H9 (cell line): Measurements from ENCODE around the gene CD81. TPM values are rescaled to one million over a fixed set of nuclear protein-coding genes. Genes with fewer than 3 reads are reported as not detected.

Experiments
- DNase-seq: peaks from one replicate; pipeline ENCODE4 v3.0.0-alpha.2; 2017
- H2AFZ ChIP-seq: one replicate; pipeline ENCODE4 v1.6.1; 2013; ENCODE audit warnings: mild to moderate bottlenecking, low read length, control low read depth, moderate library complexity
- H2AK5ac ChIP-seq: 2 replicates; pipeline ENCODE4 v1.6.1; 2013; ENCODE audit warnings: low read length, control low read depth, mixed read lengths; ENCODE audit not compliant: insufficient read length
- H2BK120ac ChIP-seq: one replicate; pipeline ENCODE4 v1.6.1; 2013; ENCODE audit warnings: low read depth, mild to moderate bottlenecking, low read length, control low read depth, inconsistent platforms; ENCODE audit not compliant: poor library complexity, severe bottlenecking
- H2BK12ac ChIP-seq: 2 replicates; pipeline ENCODE4 v1.6.1; 2013; ENCODE audit warnings: low read length, control low read depth, mixed read lengths, low read depth; ENCODE audit not compliant: insufficient read length
- H2BK15ac ChIP-seq: 2 replicates; pipeline ENCODE4 v1.6.1; 2013; ENCODE audit warnings: low read depth, low read length, control low read depth
- H2BK20ac ChIP-seq: one replicate; pipeline ENCODE4 v1.6.1; 2013; ENCODE audit warnings: low read depth, mild to moderate bottlenecking, low read length, control low read depth, inconsistent platforms; ENCODE audit not compliant: poor library complexity, severe bottlenecking
- H2BK5ac ChIP-seq: 2 replicates; pipeline ENCODE4 v1.6.1; 2013; ENCODE audit warnings: low read length, control low read depth, mixed read lengths; ENCODE audit not compliant: insufficient read length
- H3K14ac ChIP-seq: 2 replicates; pipeline ENCODE4 v1.6.1; 2013; ENCODE audit warnings: low read length, control low read depth; ENCODE audit not compliant: insufficient read depth
- H3K18ac ChIP-seq: 2 replicates; pipeline ENCODE4 v1.6.1; 2013; ENCODE audit warnings: low read depth, mild to moderate bottlenecking, mixed read lengths, low read length, control low read depth; ENCODE audit not compliant: insufficient read length
- H3K23ac ChIP-seq: 2 replicates; pipeline ENCODE4 v1.6.1; 2013; ENCODE audit warnings: low read length, control low read depth, mixed read lengths, low read depth; ENCODE audit not compliant: insufficient read length
- H3K23me2 ChIP-seq: 2 replicates; pipeline ENCODE4 v1.6.1; 2013; ENCODE audit warnings: low read depth, mild to moderate bottlenecking, mixed read lengths, low read length, control low read depth; ENCODE audit not compliant: insufficient read length, poor library complexity, severe bottlenecking
- H3K27ac ChIP-seq: 2 replicates; pipeline ENCODE4 v1.5.1; 2013; ENCODE audit warnings: low read length, control low read depth, mixed read lengths, low read depth; ENCODE audit not compliant: insufficient read length
- H3K27me3 ChIP-seq: 2 replicates; pipeline ENCODE4 v1.6.1; 2013; ENCODE audit warnings: low read length, control low read depth, inconsistent platforms; ENCODE audit not compliant: insufficient read depth
- H3K4ac ChIP-seq: 2 replicates; pipeline ENCODE4 v1.6.1; 2013; ENCODE audit warnings: low read depth, mild to moderate bottlenecking, control low read depth, inconsistent platforms, low read length, moderate library complexity
- H3K4me1 ChIP-seq: 2 replicates; pipeline ENCODE4 v1.6.1; 2013; ENCODE audit warnings: low read length, control low read depth, inconsistent platforms; ENCODE audit not compliant: insufficient read depth
- H3K4me2 ChIP-seq: 2 replicates; pipeline ENCODE4 v1.6.1; 2013; ENCODE audit warnings: low read length, control low read depth, mixed read lengths; ENCODE audit not compliant: insufficient read length, insufficient read depth
- H3K56ac ChIP-seq: 2 replicates; pipeline ENCODE4 v1.6.1; 2013; ENCODE audit warnings: low read depth, mild to moderate bottlenecking, mixed read lengths, low read length, control low read depth; ENCODE audit not compliant: insufficient read length
- H3K79me1 ChIP-seq: 2 replicates; pipeline ENCODE4 v1.6.1; 2013; ENCODE audit warnings: low read depth, mild to moderate bottlenecking, moderate library complexity, low read length, control low read depth, inconsistent platforms; ENCODE audit not compliant: insufficient read depth, poor library complexity, severe bottlenecking
- H3K79me2 ChIP-seq: 2 replicates; pipeline ENCODE4 v1.6.1; 2013; ENCODE audit warnings: low read length, control low read depth, inconsistent platforms; ENCODE audit not compliant: insufficient read depth
- H3K9ac ChIP-seq: 2 replicates; pipeline ENCODE4 v1.6.1; 2013; ENCODE audit warnings: low read length, control low read depth, mixed read lengths; ENCODE audit not compliant: insufficient read length; ENCODE audit errors: extremely low read depth
- H3K9me3 ChIP-seq: one replicate; pipeline ENCODE4 v1.6.1; 2013; ENCODE audit warnings: low read depth, low read length, inconsistent platforms; ENCODE audit not compliant: control insufficient read depth
- H3T11ph ChIP-seq: one replicate; pipeline ENCODE4 v1.6.1; 2013; ENCODE audit warnings: mild to moderate bottlenecking, low read length, control low read depth, inconsistent platforms
- H4K20me1 ChIP-seq: one replicate; pipeline ENCODE4 v1.6.1; 2013; ENCODE audit not compliant: control insufficient read depth, insufficient read length, insufficient read depth
- H4K5ac ChIP-seq: 2 replicates; pipeline ENCODE4 v1.6.1; 2013; ENCODE audit warnings: low read depth, mild to moderate bottlenecking, mixed read lengths, low read length, control low read depth; ENCODE audit not compliant: insufficient read length
- H4K8ac ChIP-seq: replicated peaks from 2 replicates; pipeline ENCODE4 v1.6.1; 2013; ENCODE audit warnings: low read length, control low read depth, mixed read lengths, low read depth; ENCODE audit not compliant: insufficient read length
- H4K91ac ChIP-seq: 2 replicates; pipeline ENCODE4 v1.6.1; 2013; ENCODE audit warnings: low read depth, mild to moderate bottlenecking, moderate library complexity, mixed read lengths, low read length, control low read depth; ENCODE audit not compliant: insufficient read length
- H3K27ac Mint-ChIP-seq, 3 experiments: 2 replicates in 2 of 3; 3 replicates in 1 of 3; pipeline ENCODE4 v1.8.0; 2020 to 2021; ENCODE audit warnings: mixed read lengths in 3 of 3, mild to moderate bottlenecking in 1 of 3, moderate library complexity in 1 of 3
- H3K27me3 Mint-ChIP-seq: 2 replicates; pipeline ENCODE4 v1.8.0; 2021; ENCODE audit warnings: low read depth, mild to moderate bottlenecking, moderate library complexity, mixed read lengths
- H3K36me3 Mint-ChIP-seq, 3 experiments: 2 replicates in 2 of 3; 3 replicates in 1 of 3; pipeline ENCODE4 v1.8.0; 2020 to 2021; ENCODE audit warnings: low read depth in 3 of 3, mixed read lengths in 3 of 3; ENCODE audit not compliant: insufficient read depth in 1 of 3
- H3K4me1 Mint-ChIP-seq, 2 experiments: 2 replicates each; pipeline ENCODE4 v1.8.0; 2020; ENCODE audit warnings: mixed read lengths in 2 of 2
- H3K4me3 Mint-ChIP-seq, 2 experiments: 2 replicates in 1 of 2; 3 replicates in 1 of 2; pipeline ENCODE4 v1.8.0; 2020 to 2021; ENCODE audit warnings: mild to moderate bottlenecking in 2 of 2, mixed read lengths in 2 of 2, moderate library complexity in 1 of 2
- H3K9me3 Mint-ChIP-seq, 2 experiments: 2 replicates in 1 of 2; 3 replicates in 1 of 2; pipeline ENCODE4 v1.8.0; 2020; ENCODE audit warnings: mild to moderate bottlenecking in 2 of 2, mixed read lengths in 2 of 2, moderate library complexity in 1 of 2
- CTCF ChIP-seq: fragments of 200-600 bp; sonication (generic); conservative IDR thresholded peaks from 3 replicates; pipeline ENCODE4 v1.8.0; 2021; ENCODE audit warnings: antibody characterized with exemption, mild to moderate bottlenecking
- WGBS: extraction: QIAGEN DNeasy Blood & Tissue Kit; methylation state at CpG from one replicate; pipeline ENCODE4 v1.1.7; 2013; ENCODE audit warnings: missing lambda C conversion rate, low lambda C conversion rate, mixed read lengths; ENCODE audit not compliant: insufficient read length; ENCODE audit errors: extremely low coverage; 5-methylcytosine and 5-hydroxymethylcytosine counted together
- total RNA-seq: library from RNA; stranded (reverse); gene quantifications from 2 replicates; pipeline ENCODE4 v1.2.1, GENCODE V29; 2021

Gene CD81
- total RNA-seq, 1 experiment from 2014 or later, result 246 TPM

GRCh38 chr11:2422461-2423156 lies 45.5 kb downstream of the CD81 start:
- Histone ChIP-seq H3K23me2 (no peaks in the 10 kb centered on the region), H3K4me1 (no peaks in the 10 kb centered on the region), H3K4ac (no peak overlapping the region), H3K9ac (no peak overlapping the region), H2AK5ac (no peak overlapping the region), H3K79me1 (no peaks in the 10 kb centered on the region), H2BK15ac (no peak overlapping the region), H3K27me3 (no peaks in the 10 kb centered on the region), H4K8ac (no peak overlapping the region), H3T11ph (no peak overlapping the region), H3K56ac (no peak overlapping the region), H3K18ac (no peak overlapping the region), H3K79me2 (no peaks in the 10 kb centered on the region), H2BK20ac (no peak overlapping the region), H3K4me2 (no peak overlapping the region), H3K23ac (no peak overlapping the region), H3K9me3 (no peaks in the 10 kb centered on the region), H3K14ac (no peak overlapping the region; the same call in 1 of the 2 replicates), H2BK12ac (no peak overlapping the region), H2AFZ (no peak overlapping the region), H3K27ac (no peak overlapping the region), H4K5ac (no peak overlapping the region), H4K91ac (no peak overlapping the region), H4K20me1 (no peaks in the 10 kb centered on the region), H2BK120ac (no peak overlapping the region), H2BK5ac (no peak overlapping the region)
- no peaks in the 10 kb centered on the region; a peak in 1 of 4 replicates for H3K4me1 Mint-ChIP-seq
- WGBS, result no CpG with 5 or more reads among the region's 14 CpGs
- no peak overlapping the region for H3K27ac Mint-ChIP-seq
- no peaks in the 10 kb centered on the region for H3K36me3 Mint-ChIP-seq
- no peak for DNase-seq
- peaks cover 15% of the 10 kb centered on the region for H3K27me3 Mint-ChIP-seq
- H3K9me3 Mint-ChIP-seq, result no peaks in the 10 kb centered on the region; a peak in 1 of 5 replicates
- TF ChIP-seq CTCF, result no peak
- no peak overlapping the region for H3K4me3 Mint-ChIP-seq
